ENCODE data around the gene TRIM67.

TRIM67 gene

DNA sequence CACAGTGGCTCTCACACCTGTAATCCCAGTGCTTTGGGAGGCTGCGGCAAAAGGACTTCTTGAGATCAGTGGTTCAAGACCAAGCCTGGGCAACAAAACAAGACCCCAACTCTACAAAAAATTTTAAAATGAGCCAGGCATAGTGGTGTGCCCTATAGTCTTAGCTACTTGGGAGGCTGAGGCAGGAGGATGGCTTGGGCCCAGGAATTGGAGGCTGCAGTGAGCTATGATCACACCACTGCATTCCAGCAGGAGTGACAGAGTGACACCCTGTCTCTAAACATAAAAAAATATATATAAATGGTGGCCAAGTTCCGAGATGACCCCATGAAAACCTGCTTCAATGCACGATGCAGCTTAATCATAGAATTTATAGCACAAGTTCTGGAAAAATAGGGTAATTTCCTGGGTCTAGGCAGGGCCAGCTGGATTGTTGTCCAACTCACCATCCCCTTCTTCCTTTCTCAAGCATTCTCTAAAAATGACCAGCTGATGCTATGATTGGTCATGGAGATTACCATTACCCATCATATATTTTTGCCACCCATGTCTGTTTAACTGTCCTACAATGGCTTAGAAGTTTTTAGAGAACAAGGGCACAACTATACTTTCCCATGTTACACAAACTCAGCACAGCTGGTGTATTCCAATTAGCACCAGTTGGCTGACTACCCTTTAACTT lies 73.8 kb downstream of the TRIM67 start:
- Histone ChIP-seq H3K36me3 (ENCODE audit: low read depth) (peaks cover 14% of the 10 kb centered on the region; the same call in 1 of the 2 replicates), H3K27ac (ENCODE audit: poor library complexity, severe bottlenecking) (no peak overlapping the region), H3K4me1 (ENCODE audit: insufficient read depth, poor library complexity, severe bottlenecking) (no peaks in the 10 kb centered on the region), H3K27me3 (ENCODE audit: insufficient read depth, poor library complexity, severe bottlenecking) (no peaks in the 10 kb centered on the region), H3K9me3 (ENCODE audit: severe bottlenecking) (no peaks in the 10 kb centered on the region), H3K4me3 (ENCODE audit: severe bottlenecking) (no peak overlapping the region)
- no peak for DNase-seq (ENCODE audit: low spot score)
- ATAC-seq (ENCODE audit: low read depth): no peak
- TF ChIP-seq, protein P1, sequence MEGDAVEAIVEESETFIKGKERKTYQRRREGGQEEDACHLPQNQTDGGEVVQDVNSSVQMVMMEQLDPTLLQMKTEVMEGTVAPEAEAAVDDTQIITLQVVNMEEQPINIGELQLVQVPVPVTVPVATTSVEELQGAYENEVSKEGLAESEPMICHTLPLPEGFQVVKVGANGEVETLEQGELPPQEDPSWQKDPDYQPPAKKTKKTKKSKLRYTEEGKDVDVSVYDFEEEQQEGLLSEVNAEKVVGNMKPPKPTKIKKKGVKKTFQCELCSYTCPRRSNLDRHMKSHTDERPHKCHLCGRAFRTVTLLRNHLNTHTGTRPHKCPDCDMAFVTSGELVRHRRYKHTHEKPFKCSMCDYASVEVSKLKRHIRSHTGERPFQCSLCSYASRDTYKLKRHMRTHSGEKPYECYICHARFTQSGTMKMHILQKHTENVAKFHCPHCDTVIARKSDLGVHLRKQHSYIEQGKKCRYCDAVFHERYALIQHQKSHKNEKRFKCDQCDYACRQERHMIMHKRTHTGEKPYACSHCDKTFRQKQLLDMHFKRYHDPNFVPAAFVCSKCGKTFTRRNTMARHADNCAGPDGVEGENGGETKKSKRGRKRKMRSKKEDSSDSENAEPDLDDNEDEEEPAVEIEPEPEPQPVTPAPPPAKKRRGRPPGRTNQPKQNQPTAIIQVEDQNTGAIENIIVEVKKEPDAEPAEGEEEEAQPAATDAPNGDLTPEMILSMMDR (IDR thresholded peaks at IDR 0.05; ENCODE audit: poor library complexity, severe bottlenecking): no peak

DNA sequence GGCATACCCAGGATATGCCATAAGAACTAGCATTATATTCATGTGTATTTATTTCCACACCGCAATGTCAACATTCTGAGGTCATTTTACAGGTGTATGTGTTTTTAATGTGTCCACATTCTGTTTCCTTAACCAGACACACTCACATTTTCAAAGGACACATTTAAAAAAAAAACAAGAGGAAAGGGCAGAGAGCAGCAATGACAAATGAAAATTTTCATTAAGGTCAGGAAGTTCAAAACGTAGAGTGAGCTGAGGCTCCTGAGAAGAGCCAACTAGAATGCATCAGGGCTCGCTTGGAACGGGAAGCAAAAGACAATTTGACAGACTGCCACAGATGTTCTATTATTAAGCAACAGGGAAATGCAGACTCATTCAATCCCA lies 74.3 kb downstream of the TRIM67 start:
- no peak for ATAC-seq (ENCODE audit: low read depth)
- H3K27ac ChIP-seq (ENCODE audit: poor library complexity, severe bottlenecking): no peak overlapping the region
- peaks cover 14% of the 10 kb centered on the region; the same call in 1 of the 2 replicates for H3K36me3 ChIP-seq (ENCODE audit: low read depth)
- no peaks in the 10 kb centered on the region for H3K27me3 ChIP-seq (ENCODE audit: insufficient read depth, poor library complexity, severe bottlenecking)
- H3K4me1 ChIP-seq (ENCODE audit: insufficient read depth, poor library complexity, severe bottlenecking): no peaks in the 10 kb centered on the region
- no peak overlapping the region for H3K4me3 ChIP-seq (ENCODE audit: severe bottlenecking)
- no peak for DNase-seq (ENCODE audit: low spot score)
- TF ChIP-seq, protein P1 (IDR thresholded peaks at IDR 0.05; ENCODE audit: poor library complexity, severe bottlenecking): no peak
- H3K9me3 ChIP-seq (ENCODE audit: severe bottlenecking): no peaks in the 10 kb centered on the region

DNA sequence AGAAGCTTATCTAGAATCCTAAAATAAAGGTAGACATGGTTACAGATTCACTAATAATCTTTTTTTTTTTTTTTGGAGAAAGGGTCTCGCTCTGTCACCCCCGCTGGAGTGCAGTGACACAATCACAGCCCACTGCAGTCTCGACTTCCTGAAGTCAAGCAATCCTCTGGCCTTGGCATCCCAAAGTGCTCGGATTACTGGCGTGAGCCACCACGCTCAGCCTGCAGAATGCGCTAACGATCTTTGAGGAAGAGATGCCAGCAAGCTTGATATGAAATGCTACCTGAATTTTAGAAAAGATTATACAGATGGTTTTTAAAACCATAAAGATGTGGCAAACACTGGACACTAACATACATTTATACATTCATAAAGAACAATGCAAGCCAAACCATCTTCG lies 75.1 kb downstream of the TRIM67 start:
- no peak for ATAC-seq (ENCODE audit: low read depth)
- no peaks in the 10 kb centered on the region for H3K27me3 ChIP-seq (ENCODE audit: insufficient read depth, poor library complexity, severe bottlenecking)

DNA sequence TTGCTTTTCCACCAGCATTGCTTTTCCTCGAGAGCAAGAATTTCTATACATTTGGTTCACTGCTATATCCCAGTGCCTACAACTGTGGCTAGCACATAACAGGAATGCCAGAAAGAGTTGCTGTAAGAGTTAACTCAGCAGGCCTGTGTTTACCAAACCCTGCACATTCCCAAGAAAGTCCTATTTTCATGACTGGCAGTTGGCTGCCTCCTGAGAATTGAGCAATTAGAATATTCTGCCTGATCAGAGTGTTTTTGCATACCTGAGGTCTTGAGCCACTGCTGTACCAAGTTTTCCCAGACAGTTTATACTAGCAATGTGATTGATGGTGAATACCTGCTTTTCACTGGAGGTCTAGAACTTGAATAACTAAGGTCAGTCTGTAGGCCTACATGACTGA lies 76.4 kb downstream of the TRIM67 start:
- Histone ChIP-seq H3K36me3 (ENCODE audit: low read depth) (peaks cover 11% of the 10 kb centered on the region; the same call in 1 of the 2 replicates), H3K27me3 (ENCODE audit: insufficient read depth, poor library complexity, severe bottlenecking) (no peaks in the 10 kb centered on the region), H3K4me3 (ENCODE audit: severe bottlenecking) (no peak overlapping the region), H3K4me1 (ENCODE audit: insufficient read depth, poor library complexity, severe bottlenecking) (peaks cover 5% of the 10 kb centered on the region), H3K27ac (ENCODE audit: poor library complexity, severe bottlenecking) (no peak overlapping the region), H3K9me3 (ENCODE audit: severe bottlenecking) (no peaks in the 10 kb centered on the region)
- DNase-seq (ENCODE audit: low spot score) (no peak), ATAC-seq (ENCODE audit: low read depth) (no peak)
- TF ChIP-seq, protein P1 (IDR thresholded peaks at IDR 0.05; ENCODE audit: poor library complexity, severe bottlenecking): no peak

More for the DNA sequence above, 75.1 kb downstream of the TRIM67 start:
- DNase-seq (ENCODE audit: low spot score): no peak
- Histone ChIP-seq H3K36me3 (ENCODE audit: low read depth) (peaks cover 14% of the 10 kb centered on the region; the same call in 1 of the 2 replicates), H3K9me3 (ENCODE audit: severe bottlenecking) (no peaks in the 10 kb centered on the region), H3K4me1 (ENCODE audit: insufficient read depth, poor library complexity, severe bottlenecking) (no peaks in the 10 kb centered on the region), H3K27ac (ENCODE audit: poor library complexity, severe bottlenecking) (no peak overlapping the region), H3K4me3 (ENCODE audit: severe bottlenecking) (no peak overlapping the region)
- TF ChIP-seq, protein P1 (IDR thresholded peaks at IDR 0.05; ENCODE audit: poor library complexity, severe bottlenecking): no peak

DNA sequence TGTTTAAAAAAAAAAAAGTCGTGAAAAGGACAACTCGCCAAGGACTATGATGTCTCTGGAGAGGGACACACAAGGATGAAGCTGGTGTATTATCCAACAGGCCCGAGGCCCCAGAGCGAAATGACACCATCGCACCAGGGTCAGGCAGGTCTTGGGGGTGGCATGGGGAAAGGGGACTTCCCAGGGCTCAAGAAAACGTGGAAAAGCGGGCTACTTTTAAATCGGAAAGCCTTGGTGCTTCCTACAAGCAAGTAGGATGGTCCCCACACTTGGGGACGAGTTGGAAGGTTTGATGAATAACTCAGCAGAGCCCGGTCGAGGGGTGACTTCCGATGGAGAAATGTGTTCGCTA lies 78.6 kb downstream of the TRIM67 start:
- H3K4me1 ChIP-seq (ENCODE audit: insufficient read depth, poor library complexity, severe bottlenecking): peaks cover 5% of the 10 kb centered on the region
- no peak for DNase-seq (ENCODE audit: low spot score)
- peak overlapping the region; percentile 44 for H3K27ac ChIP-seq (ENCODE audit: poor library complexity, severe bottlenecking)
- no peak; the same call in 2 of the 3 replicates for ATAC-seq (ENCODE audit: low read depth)
- H3K27me3 ChIP-seq (ENCODE audit: insufficient read depth, poor library complexity, severe bottlenecking): no peaks in the 10 kb centered on the region
- TF ChIP-seq, protein P1 (IDR thresholded peaks at IDR 0.05; ENCODE audit: poor library complexity, severe bottlenecking): no peak
- peak overlapping the region; percentile 85 for H3K4me3 ChIP-seq (ENCODE audit: severe bottlenecking)
- H3K9me3 ChIP-seq (ENCODE audit: severe bottlenecking): no peaks in the 10 kb centered on the region
- peaks cover 11% of the 10 kb centered on the region; the same call in 1 of the 2 replicates for H3K36me3 ChIP-seq (ENCODE audit: low read depth)
